Smooth muscle cell (in vitro differentiated cells): Measurements from ENCODE around the gene PPT2. TPM values are rescaled to one million over a fixed set of nuclear protein-coding genes. Genes with fewer than 3 reads are reported as not detected.

ENCODE experiments used
- DNase-seq: peaks from one replicate; lab custom pipeline; 2025; ENCODE audit not compliant: unreplicated experiment; lab: John Stamatoyannopoulos, UW
- H2AFZ ChIP-seq: fragments of 200-600 bp; sonication (generic); 2 replicates; pipeline ENCODE4 v1.6.0; 2016; ENCODE audit warnings: antibody characterized with exemption, low read depth, mild to moderate bottlenecking
- H3F3A ChIP-seq: fragments of 200-600 bp; sonication (generic); 2 replicates; pipeline ENCODE4 v1.6.0; 2017; ENCODE audit warnings: antibody characterized with exemption, low read depth
- H3K27ac ChIP-seq: fragments of 200-600 bp; sonication (generic); 2 replicates; pipeline ENCODE4 v1.5.1; 2016; ENCODE audit warnings: low read depth, mild to moderate bottlenecking
- H3K27me3 ChIP-seq: fragments of 200-600 bp; sonication (generic); 2 replicates; pipeline ENCODE4 v1.6.1; 2016; ENCODE audit warnings: low read depth, mild to moderate bottlenecking
- H3K36me3 ChIP-seq: fragments of 200-600 bp; sonication (generic); 2 replicates; pipeline ENCODE4 v1.5.1; 2016; ENCODE audit warnings: low read depth
- H3K4me1 ChIP-seq: fragments of 200-600 bp; sonication (generic); 2 replicates; pipeline ENCODE4 v1.5.1; 2016; ENCODE audit warnings: low read depth
- H3K4me2 ChIP-seq: fragments of 200-600 bp; sonication (generic); 2 replicates; pipeline ENCODE4 v1.6.0; 2016; ENCODE audit warnings: mild to moderate bottlenecking
- H3K4me3 ChIP-seq: fragments of 200-600 bp; sonication (generic); 2 replicates; pipeline ENCODE4 v1.5.1; 2016; ENCODE audit warnings: mild to moderate bottlenecking
- H3K79me2 ChIP-seq: fragments of 200-600 bp; sonication (generic); 2 replicates; pipeline ENCODE4 v1.6.0; 2016; ENCODE audit warnings: low read depth, mild to moderate bottlenecking
- H3K9ac ChIP-seq: fragments of 200-600 bp; sonication (generic); 2 replicates; pipeline ENCODE4 v1.6.0; 2016; ENCODE audit warnings: low read depth
- H3K9me3 ChIP-seq: fragments of 200-600 bp; sonication (generic); replicated peaks from 2 replicates; pipeline ENCODE4 v1.5.1; 2016; ENCODE audit warnings: low read depth
- H4K20me1 ChIP-seq: fragments of 200-600 bp; sonication (generic); 2 replicates; pipeline ENCODE4 v1.6.0; 2016; ENCODE audit warnings: low read depth
- WGBS: methylation state at CpG from one replicate; pipeline ENCODE4 v1.1.7; 2016; ENCODE audit warnings: low lambda C conversion rate; 5-methylcytosine and 5-hydroxymethylcytosine counted together
- polyA plus RNA-seq: library from polyadenylated mRNA; unstranded; fragments of >200 nt; fragmentation: Nextera tagmentation; extraction: Ambion mirVana; gene quantifications from 2 replicates; pipeline ENCODE4 v1.2.1, GENCODE V29; 2016
- total RNA-seq: library from RNA; depleted of rRNA; stranded (reverse); fragments of >200 nt; gene quantifications from 2 replicates; pipeline ENCODE4 v1.2.3, GENCODE V29; 2014
- TF ChIP-seq, protein P1 (sequence below): fragments of 200-600 bp; sonication (generic); IDR thresholded peaks from 2 replicates; pipeline ENCODE4 v1.5.1; 2017; ENCODE audit warnings: borderline replicate concordance, mild to moderate bottlenecking, antibody characterized with exemption; ENCODE audit not compliant: insufficient read depth, poor library complexity, severe bottlenecking

PPT2 gene
- total and polyA plus RNA-seq, 2 experiments from 2014 or later = 15.7 to 17.5 TPM

DNA sequence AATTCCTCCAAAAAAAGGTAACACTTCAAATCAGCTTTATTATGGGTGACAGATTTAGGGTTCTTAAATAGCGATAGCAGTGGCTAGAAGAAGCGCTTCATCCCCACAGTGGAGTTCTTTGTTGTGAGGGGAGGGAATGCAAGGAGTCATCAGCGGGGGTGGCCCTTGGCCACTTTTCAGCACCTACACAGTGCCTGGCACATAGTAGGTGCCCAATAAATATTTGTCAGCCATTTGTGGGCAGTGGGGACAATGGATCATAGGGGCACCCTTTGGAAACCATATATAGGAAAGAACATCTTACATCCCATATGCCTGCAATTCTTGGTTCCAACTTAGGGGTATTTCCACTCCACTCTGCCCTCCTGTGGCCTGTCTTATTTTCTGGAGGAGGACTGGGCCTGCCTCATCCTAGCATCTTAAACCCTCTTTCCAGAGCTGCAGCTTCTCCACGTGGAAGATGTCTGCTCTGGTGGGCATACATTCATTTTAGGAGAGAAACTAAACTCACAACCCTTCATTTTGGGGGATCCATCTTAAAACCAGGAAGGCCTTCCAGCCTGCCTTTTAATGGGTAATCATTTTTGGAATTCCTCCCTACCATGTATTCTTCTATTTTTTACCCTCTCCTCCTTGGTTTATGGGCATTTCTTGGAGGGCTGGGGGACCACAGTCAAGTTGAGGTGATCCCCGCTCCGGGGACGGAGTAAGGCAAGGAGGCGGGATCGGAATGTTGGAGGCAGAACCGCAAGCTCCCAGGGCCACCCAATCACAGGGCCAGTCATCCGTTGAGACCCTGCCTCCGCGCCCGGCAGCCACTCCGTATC, 41.1 kb downstream of the PPT2 start:
- peak overlapping the region; percentile 84 for H3K4me2 ChIP-seq
- H2AFZ ChIP-seq = no peak overlapping the region
- H4K20me1 ChIP-seq = no peaks in the 10 kb centered on the region
- peak overlapping the region; percentile 91 for H3K27ac ChIP-seq
- peaks cover 23% of the 10 kb centered on the region for H3F3A ChIP-seq
- no peak for DNase-seq
- TF ChIP-seq, protein P1, sequence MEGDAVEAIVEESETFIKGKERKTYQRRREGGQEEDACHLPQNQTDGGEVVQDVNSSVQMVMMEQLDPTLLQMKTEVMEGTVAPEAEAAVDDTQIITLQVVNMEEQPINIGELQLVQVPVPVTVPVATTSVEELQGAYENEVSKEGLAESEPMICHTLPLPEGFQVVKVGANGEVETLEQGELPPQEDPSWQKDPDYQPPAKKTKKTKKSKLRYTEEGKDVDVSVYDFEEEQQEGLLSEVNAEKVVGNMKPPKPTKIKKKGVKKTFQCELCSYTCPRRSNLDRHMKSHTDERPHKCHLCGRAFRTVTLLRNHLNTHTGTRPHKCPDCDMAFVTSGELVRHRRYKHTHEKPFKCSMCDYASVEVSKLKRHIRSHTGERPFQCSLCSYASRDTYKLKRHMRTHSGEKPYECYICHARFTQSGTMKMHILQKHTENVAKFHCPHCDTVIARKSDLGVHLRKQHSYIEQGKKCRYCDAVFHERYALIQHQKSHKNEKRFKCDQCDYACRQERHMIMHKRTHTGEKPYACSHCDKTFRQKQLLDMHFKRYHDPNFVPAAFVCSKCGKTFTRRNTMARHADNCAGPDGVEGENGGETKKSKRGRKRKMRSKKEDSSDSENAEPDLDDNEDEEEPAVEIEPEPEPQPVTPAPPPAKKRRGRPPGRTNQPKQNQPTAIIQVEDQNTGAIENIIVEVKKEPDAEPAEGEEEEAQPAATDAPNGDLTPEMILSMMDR = peak; percentile 44
- peaks cover 32% of the 10 kb centered on the region for H3K4me1 ChIP-seq
- 18% methylated on average over 15 of the region's 15 CpGs for WGBS
- no peaks in the 10 kb centered on the region for H3K9me3 ChIP-seq
- H3K79me2 ChIP-seq = no peaks in the 10 kb centered on the region
- H3K4me3 ChIP-seq = peak overlapping the region; percentile 51
- H3K36me3 ChIP-seq = no peaks in the 10 kb centered on the region
- no peaks in the 10 kb centered on the region for H3K27me3 ChIP-seq
- H3K9ac ChIP-seq = peak overlapping the region; percentile 75

DNA sequence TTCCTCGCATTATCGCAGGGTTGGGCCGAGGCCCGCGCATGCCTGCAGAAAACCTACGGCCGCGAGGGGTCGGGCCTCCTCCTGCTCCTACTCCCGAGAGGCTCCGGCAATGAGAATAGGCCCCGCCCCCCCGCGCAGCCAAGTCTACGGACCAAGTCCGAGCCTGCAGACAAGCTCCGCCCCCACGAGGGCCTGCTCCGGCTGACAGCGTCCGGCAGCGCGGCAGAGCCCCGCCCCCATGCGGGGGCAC, 41.6 kb downstream of the PPT2 start:
- no peak overlapping the region for H3K9ac ChIP-seq
- H3K27ac ChIP-seq = peak overlapping the region; percentile 99
- peak overlapping the region; percentile 86 for H3K4me2 ChIP-seq

DNA sequence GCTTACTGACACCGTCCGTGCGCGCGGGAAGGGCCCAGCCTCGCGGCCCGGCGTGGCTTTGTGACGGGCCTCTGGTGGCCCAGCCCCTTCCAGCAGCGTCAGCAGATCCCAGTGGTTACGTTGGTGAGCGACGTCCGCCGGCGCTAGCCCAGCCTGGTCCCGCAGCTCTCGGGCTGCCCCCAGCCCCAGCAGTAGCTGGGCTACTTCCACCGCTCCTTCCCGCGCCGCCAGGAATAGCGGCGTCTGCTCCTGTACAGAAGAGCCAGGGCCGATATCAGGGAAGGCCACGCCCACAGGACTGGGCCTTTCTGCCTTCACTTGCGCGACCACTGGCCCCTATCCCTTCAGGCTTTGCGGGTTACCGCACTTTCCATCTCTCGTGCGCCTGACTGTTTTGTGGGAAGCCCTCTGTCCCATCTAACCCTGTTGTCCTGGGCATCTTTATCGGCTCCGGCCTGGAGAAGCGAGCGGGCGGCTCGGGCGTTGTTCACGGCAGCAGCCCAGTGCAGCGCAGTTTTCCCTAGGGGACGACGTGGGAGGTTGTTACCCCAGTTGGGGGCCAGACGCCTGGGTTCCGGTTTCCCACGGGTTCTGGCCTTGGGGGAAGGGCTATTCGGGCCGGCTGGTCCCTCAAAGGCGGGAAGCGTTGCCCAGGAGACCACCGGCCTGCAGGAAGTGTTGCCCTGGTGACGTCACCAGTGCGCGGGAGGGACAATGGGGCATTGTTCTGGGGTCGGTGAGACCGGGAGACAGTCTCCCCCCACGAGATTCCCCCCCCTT, 42.2 kb downstream of the PPT2 start:
- Histone ChIP-seq H3K9ac (peak overlapping the region; percentile 97), H3K4me2 (peak overlapping the region; percentile 86), H3K9me3 (no peaks in the 10 kb centered on the region), H3K4me1 (peaks cover 25% of the 10 kb centered on the region), H3K27ac (peak overlapping the region; percentile 99), H3K4me3 (peak overlapping the region; percentile 73), H3K27me3 (no peaks in the 10 kb centered on the region), H3K79me2 (no peaks in the 10 kb centered on the region), H3F3A (peaks cover 23% of the 10 kb centered on the region), H3K36me3 (no peaks in the 10 kb centered on the region), H4K20me1 (no peaks in the 10 kb centered on the region), H2AFZ (peak overlapping the region; percentile 57)
- DNase-seq = peak; percentile 84
- under 1% methylated on average over 58 of the region's 58 CpGs for WGBS
- TF ChIP-seq, protein P1 = no peak

More for the DNA sequence above, 41.6 kb downstream of the PPT2 start:
- Histone ChIP-seq H3K36me3 (no peaks in the 10 kb centered on the region), H2AFZ (no peak overlapping the region), H3F3A (peaks cover 23% of the 10 kb centered on the region), H4K20me1 (no peaks in the 10 kb centered on the region), H3K79me2 (no peaks in the 10 kb centered on the region), H3K4me1 (peaks cover 30% of the 10 kb centered on the region), H3K27me3 (no peaks in the 10 kb centered on the region), H3K4me3 (peak overlapping the region; percentile 73), H3K9me3 (no peaks in the 10 kb centered on the region)
- TF ChIP-seq, protein P1 = no peak
- WGBS = under 1% methylated on average over 25 of the region's 25 CpGs
- peak; percentile 100 for DNase-seq
